ENCODE results near the gene CNTD1. TPM values are rescaled to one million over a fixed set of nuclear protein-coding genes. Genes with fewer than 3 reads are reported as not detected.
A peak's percentile ranks its signal among the peaks of the same experiment; 100 is the strongest.

Gene CNTD1
- total and polyA plus RNA-seq, 12 donors, result 0.11 to 0.42 (median 0.29) TPM; not detected in 7

- H3K4me3 ChIP-seq, result no peak overlapping the region
- no peak for DNase-seq
- TF ChIP-seq CTCF (IDR thresholded peaks at IDR 0.05), result no peak
- no peaks in the 10 kb centered on the region for H3K27me3 ChIP-seq
- peaks cover 0 to 23% (median 17%) of the 10 kb centered on the region in 9 donors for H3K4me1 ChIP-seq
- ATAC-seq, result no peak
- WGBS, 2 donors, result 88 to 91% methylated on average over 10 of the region's 10 CpGs
- H3K27ac ChIP-seq, result no peak overlapping the region
- no peaks in the 10 kb centered on the region for H3K9me3 ChIP-seq
- intact Hi-C loops (cut with DNase I), result loop anchor here in 1 of 10 donors (10.0 kb wide), 1 partner anchor 191 kb away; the partner anchor contains the start of genes RETREG3 and TUBG1
- peaks cover 0 to 19% (median 4%) of the 10 kb centered on the region in 9 donors for H3K36me3 ChIP-seq
Measured at GRCh38 chr17:42795465-42795864, 3.2 kb upstream of the CNTD1 start.

- Histone ChIP-seq H3K36me3 (peaks cover 0 to 19% (median 4%) of the 10 kb centered on the region in 9 donors), H3K4me1 (peaks cover 0 to 23% (median 17%) of the 10 kb centered on the region in 9 donors), H3K9me3 (no peaks in the 10 kb centered on the region), H3K4me3 (no peak overlapping the region), H3K27ac (no peak overlapping the region), H3K27me3 (no peaks in the 10 kb centered on the region)
- no peak for TF ChIP-seq CTCF (IDR thresholded peaks at IDR 0.05)
- intact Hi-C loops (cut with DNase I), result loop anchor here in 1 of 10 donors (10.0 kb wide), 1 partner anchor 191 kb away; the partner anchor contains the start of genes RETREG3 and TUBG1
- WGBS, 2 donors, result 87 to 92% methylated on average over 18 of the region's 18 CpGs
- DNase-seq, result no peak
- no peak for ATAC-seq
Measured at GRCh38 chr17:42796066-42796758, 2.4 kb upstream of the CNTD1 start.

DNA sequence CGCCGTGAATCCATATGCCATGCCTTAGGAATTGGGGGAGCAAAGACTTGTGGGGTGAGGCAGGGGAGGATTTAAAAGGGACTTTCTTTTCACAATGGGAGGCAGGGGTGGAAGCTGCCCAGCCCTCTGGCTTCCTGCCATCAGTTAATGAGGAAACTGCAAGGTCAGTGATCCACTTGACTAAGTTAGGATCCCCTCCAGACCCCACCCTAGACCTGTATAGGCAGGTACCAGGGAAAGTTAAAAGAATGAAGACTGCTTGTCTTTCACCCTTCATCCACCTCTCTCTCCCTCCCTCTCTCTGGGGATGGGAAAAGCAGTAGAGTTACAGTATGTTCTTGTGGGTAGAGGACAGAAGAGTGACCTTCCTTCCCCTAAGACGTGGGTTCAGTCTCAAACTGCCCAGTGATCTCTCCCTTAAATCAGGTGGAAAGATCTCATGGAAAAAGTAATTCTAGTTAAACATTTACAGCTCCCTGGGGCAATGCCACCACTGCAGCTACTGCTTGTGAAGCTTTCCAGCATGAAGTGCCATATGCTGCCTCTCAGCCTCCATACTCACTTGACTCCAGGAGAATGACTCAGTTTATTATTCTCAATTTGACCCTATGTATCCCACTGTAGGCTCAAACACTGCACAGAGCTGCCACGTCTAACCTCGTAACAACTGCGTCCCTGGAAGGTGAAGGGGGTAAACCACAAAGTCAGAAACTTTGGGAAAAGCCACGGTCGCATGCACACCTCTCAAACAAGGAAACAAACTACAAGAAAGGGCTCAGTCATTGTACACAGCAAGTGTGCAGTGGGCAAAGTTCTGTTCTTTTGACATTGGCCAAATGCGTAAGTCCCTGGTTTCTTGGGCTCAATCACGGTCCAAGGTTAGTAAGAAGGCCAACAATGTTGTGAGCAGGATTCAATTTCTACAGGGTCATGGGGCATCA, 1.3 kb upstream of the CNTD1 start:
- no peaks in the 10 kb centered on the region for H3K27me3 ChIP-seq
- ATAC-seq (no peak), DNase-seq (no peak)
- no peaks in the 10 kb centered on the region for H3K9me3 ChIP-seq
- H3K27ac ChIP-seq, result peak overlapping the region in 4 of 10 donors; percentile 77 to 91 (median 82)
- intact Hi-C loops (cut with DNase I), result loop anchor here in 1 of 10 donors (10.0 kb wide), 1 partner anchor 193 kb away; the partner anchor contains the start of genes RETREG3 and TUBG1
- H3K4me1 ChIP-seq, result peaks cover 0 to 23% (median 17%) of the 10 kb centered on the region in 9 donors
- TF ChIP-seq CTCF (IDR thresholded peaks at IDR 0.05), result no peak
- peak overlapping the region; percentile 68 to 96 (median 88) for H3K4me3 ChIP-seq
- H3K36me3 ChIP-seq, result peaks cover 0 to 19% (median 4%) of the 10 kb centered on the region in 9 donors
- WGBS, 2 donors, result 81 to 86% methylated on average over 10 of the region's 10 CpGs

DNA sequence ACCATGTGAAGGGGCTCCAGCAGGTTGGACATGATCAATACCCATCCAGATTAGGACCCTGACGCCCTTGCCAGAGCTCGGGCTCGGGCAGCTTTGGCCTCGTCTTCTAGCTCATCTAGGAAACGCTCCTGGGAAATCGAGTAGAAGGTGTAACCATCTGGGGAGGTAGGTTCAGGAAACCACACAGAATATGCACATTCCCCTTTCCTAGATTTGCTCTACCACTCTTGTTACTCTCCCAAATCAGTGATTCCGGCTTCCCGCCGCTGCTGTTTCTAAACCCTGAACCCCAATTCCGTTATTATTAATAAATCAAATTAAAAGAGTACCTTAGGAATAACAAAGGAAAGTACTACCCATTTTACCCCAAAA, 664 bp upstream of the CNTD1 start:
- intact Hi-C loops (cut with DNase I), result loop anchor here in 1 of 10 donors (10.0 kb wide), 1 partner anchor 193 kb away; the partner anchor contains the start of genes RETREG3 and TUBG1
- ATAC-seq (no peak), DNase-seq (no peak)
- TF ChIP-seq CTCF (IDR thresholded peaks at IDR 0.05), result no peak
- 22 to 23% methylated on average over 10 of the region's 10 CpGs for WGBS, 2 donors
- H3K36me3 ChIP-seq, result peaks cover 0 to 19% (median 4%) of the 10 kb centered on the region in 9 donors
- peak overlapping the region; percentile 68 to 96 (median 88) for H3K4me3 ChIP-seq
- no peaks in the 10 kb centered on the region for H3K27me3 ChIP-seq
- no peaks in the 10 kb centered on the region for H3K9me3 ChIP-seq
- peaks cover 0 to 23% (median 17%) of the 10 kb centered on the region in 9 donors for H3K4me1 ChIP-seq
- peak overlapping the region; percentile 40 to 91 (median 78) for H3K27ac ChIP-seq
